ENCODE results near the gene CACNA1C.
A peak's percentile ranks its signal among the peaks of the same experiment; 100 is the strongest.

CACNA1C gene

GRCh38 chr12:2344885-2345284 lies 292.1 kb downstream of the CACNA1C start:
- DNase-seq (ENCODE audit: low read depth) = no peak

- no peak for DNase-seq (ENCODE audit: low read depth)
These were observed 293.1 kb downstream of the CACNA1C start for GRCh38 chr12:2345902-2346301.

- DNase-seq (ENCODE audit: low read depth) = no peak
These were observed 293.6 kb downstream of the CACNA1C start for GRCh38 chr12:2346416-2346815.

- DNase-seq (ENCODE audit: low read depth) = no peak
These were observed 294.5 kb downstream of the CACNA1C start for GRCh38 chr12:2347137-2347843.

GRCh38 chr12:2347844-2348481 lies 295.2 kb downstream of the CACNA1C start:
- DNase-seq (ENCODE audit: low read depth) = no peak

GRCh38 chr12:2348482-2348852 lies 295.7 kb downstream of the CACNA1C start:
- DNase-seq (ENCODE audit: low read depth) = no peak

- DNase-seq (ENCODE audit: low read depth) = no peak
These were observed 298.4 kb downstream of the CACNA1C start for GRCh38 chr12:2351161-2351560.

GRCh38 chr12:2352203-2352602 lies 299.4 kb downstream of the CACNA1C start:
- no peak for DNase-seq (ENCODE audit: low read depth)

- DNase-seq (ENCODE audit: low read depth) = no peak
These were observed 300.5 kb downstream of the CACNA1C start for GRCh38 chr12:2353281-2353680.

GRCh38 chr12:2353691-2354090 lies 300.9 kb downstream of the CACNA1C start:
- DNase-seq (ENCODE audit: low read depth) = no peak

GRCh38 chr12:2354151-2354991 lies 301.6 kb downstream of the CACNA1C start:
- no peak for DNase-seq (ENCODE audit: low read depth)

GRCh38 chr12:2355198-2355597 lies 302.4 kb downstream of the CACNA1C start:
- no peak for DNase-seq (ENCODE audit: low read depth)

- DNase-seq (ENCODE audit: low read depth) = no peak
These were observed 302.8 kb downstream of the CACNA1C start for GRCh38 chr12:2355604-2356003.

- no peak for DNase-seq (ENCODE audit: low read depth)
These were observed 303.9 kb downstream of the CACNA1C start for GRCh38 chr12:2356601-2357125.

GRCh38 chr12:2358986-2359658 lies 306.3 kb downstream of the CACNA1C start:
- DNase-seq (ENCODE audit: low read depth) = no peak

- DNase-seq (ENCODE audit: low read depth) = no peak
These were observed 307.2 kb downstream of the CACNA1C start for GRCh38 chr12:2359725-2360629.

- peak; percentile 23 for DNase-seq (ENCODE audit: low read depth)
These were observed 307.9 kb downstream of the CACNA1C start for GRCh38 chr12:2360630-2361170.

- DNase-seq (ENCODE audit: low read depth) = no peak
These were observed 311.2 kb downstream of the CACNA1C start for GRCh38 chr12:2363836-2364609.

- no peak for DNase-seq (ENCODE audit: low read depth)
These were observed 311.9 kb downstream of the CACNA1C start for GRCh38 chr12:2364631-2365051.

- no peak for DNase-seq (ENCODE audit: low read depth)
These were observed 313.9 kb downstream of the CACNA1C start for GRCh38 chr12:2366711-2367110.
